KOPT-K1 (cell line): ENCODE results near the gene RTKN.

Experiments used
- H3K27ac ChIP-seq: fragments of 200-600 bp; sonication (generic); 2 replicates; pipeline ENCODE4 v1.5.1; 2016; ENCODE audit warnings: antibody characterized with exemption, mild to moderate bottlenecking, low read depth, low read length; ENCODE audit not compliant: poor library complexity, severe bottlenecking
- H3K36me3 ChIP-seq: fragments of 200-600 bp; sonication (generic); 2 replicates; pipeline ENCODE4 v1.5.1; 2017; ENCODE audit warnings: antibody characterized with exemption, mild to moderate bottlenecking, low read length, moderate library complexity; ENCODE audit not compliant: insufficient read depth
- H3K9me3 ChIP-seq: fragments of 200-600 bp; sonication (generic); 2 replicates; pipeline ENCODE4 v1.5.1; 2017; ENCODE audit warnings: antibody characterized with exemption, low read length, mild to moderate bottlenecking; ENCODE audit not compliant: insufficient read depth, poor library complexity, severe bottlenecking

The RTKN gene

GRCh38 chr2:74391580-74392448, 49.9 kb downstream of the RTKN start:
- H3K36me3 ChIP-seq = no peaks in the 10 kb centered on the region
- no peaks in the 10 kb centered on the region for H3K9me3 ChIP-seq
- H3K27ac ChIP-seq = peak overlapping the region; percentile 86

DNA sequence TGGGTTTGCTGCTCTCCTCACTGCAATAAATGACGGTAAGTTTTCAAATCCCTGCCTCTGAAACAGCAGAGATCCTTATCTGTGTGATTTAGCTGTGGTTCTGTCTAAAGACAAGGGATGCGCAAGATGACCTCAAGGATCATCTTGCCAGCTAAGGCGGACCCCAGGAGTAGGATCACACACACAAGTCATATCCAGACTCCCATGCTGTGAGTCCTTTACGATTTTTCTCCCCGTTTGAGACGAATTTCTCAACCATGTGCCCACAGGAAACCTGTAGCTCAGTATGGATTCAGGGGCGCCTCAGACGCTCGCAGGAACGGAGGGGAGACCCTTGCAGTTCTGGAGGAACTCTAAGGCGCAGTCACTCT, 50.5 kb downstream of the RTKN start:
- Histone ChIP-seq H3K27ac (peak overlapping the region; percentile 86), H3K9me3 (no peaks in the 10 kb centered on the region), H3K36me3 (peaks cover 3% of the 10 kb centered on the region; the same call in 1 of the 2 replicates)

GRCh38 chr2:74390606-74391005, 51.1 kb downstream of the RTKN start:
- H3K36me3 ChIP-seq = peaks cover 6% of the 10 kb centered on the region; the same call in 1 of the 2 replicates
- H3K27ac ChIP-seq = no peak overlapping the region
- no peaks in the 10 kb centered on the region for H3K9me3 ChIP-seq

DNA sequence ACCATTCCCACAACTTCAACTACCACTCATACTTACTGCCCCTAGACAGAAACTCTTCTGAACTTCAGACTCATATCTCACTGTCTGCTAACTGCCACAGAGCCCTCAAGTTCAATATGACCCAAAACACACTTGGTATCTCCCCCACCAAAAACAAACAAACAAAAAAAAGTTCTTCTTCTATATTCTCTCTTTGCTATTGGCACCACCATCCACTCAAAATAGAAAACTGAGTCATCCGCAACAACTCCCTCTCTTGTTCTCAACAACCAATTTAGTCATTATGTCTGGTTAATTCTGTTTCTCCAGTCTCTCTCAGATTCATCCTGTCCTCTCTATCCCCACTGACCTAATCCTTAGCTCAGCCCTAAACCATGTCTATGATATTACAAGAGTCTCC, 54.4 kb downstream of the RTKN start:
- H3K36me3 ChIP-seq = peaks cover 29% of the 10 kb centered on the region
- H3K27ac ChIP-seq = no peak overlapping the region
- no peaks in the 10 kb centered on the region for H3K9me3 ChIP-seq

- no peaks in the 10 kb centered on the region for H3K9me3 ChIP-seq
- peaks cover 29% of the 10 kb centered on the region for H3K36me3 ChIP-seq
- H3K27ac ChIP-seq = no peak overlapping the region
These were observed 56.3 kb downstream of the RTKN start for GRCh38 chr2:74385396-74385795.

- no peak overlapping the region for H3K27ac ChIP-seq
- peaks cover 29% of the 10 kb centered on the region for H3K36me3 ChIP-seq
- no peaks in the 10 kb centered on the region for H3K9me3 ChIP-seq
These were observed 57.7 kb downstream of the RTKN start for GRCh38 chr2:74384051-74384450.

DNA sequence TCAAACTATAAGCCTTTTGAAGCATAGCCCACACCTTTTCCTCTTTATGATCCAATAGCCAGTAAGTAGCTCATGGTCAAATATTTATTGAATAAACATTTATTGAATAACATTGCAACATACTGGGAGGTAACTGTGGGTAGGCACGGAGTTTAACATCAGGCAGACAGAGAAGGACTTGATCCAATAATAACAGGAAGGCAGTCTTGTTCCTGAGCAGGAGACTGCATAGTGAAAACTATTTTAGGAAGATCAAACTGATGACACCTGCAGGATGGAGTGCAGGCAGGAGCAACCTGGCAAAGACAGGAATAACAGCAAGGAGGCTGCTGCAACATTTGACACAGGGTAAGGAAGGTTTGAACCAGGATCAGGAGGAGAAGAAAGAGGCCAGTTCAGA, 58.5 kb downstream of the RTKN start:
- H3K36me3 ChIP-seq = peaks cover 29% of the 10 kb centered on the region

DNA sequence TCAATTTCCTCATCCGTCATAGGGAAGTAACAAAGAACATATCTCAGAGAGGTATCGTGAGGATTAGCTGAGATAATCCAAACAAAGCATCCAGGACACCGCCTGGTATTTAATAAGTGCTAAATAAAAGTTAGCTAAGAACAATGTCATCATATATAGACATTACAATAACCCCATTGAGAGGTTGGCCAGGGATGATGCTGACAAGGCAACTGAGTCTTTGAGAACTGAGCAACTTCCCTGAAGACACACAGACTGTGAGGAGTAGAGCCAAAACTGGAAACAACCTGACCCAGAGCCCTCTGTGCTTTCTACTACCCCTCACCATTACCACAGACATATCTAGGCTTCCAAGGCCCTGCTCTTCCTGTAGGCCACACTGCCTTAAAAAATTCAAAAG, 60.0 kb downstream of the RTKN start:
- Histone ChIP-seq H3K27ac (no peak overlapping the region), H3K9me3 (no peaks in the 10 kb centered on the region), H3K36me3 (peaks cover 42% of the 10 kb centered on the region)

More for the DNA sequence above, 58.5 kb downstream of the RTKN start:
- Histone ChIP-seq H3K9me3 (no peaks in the 10 kb centered on the region), H3K27ac (no peak overlapping the region)

- Histone ChIP-seq H3K27ac (no peak within 1 kb of the TSS), H3K9me3 (no peaks in the 10 kb centered on the region), H3K36me3 (peaks cover 42% of the 10 kb centered on the region)
These were observed 61.6 kb downstream of the RTKN start, which contains the start of gene DCTN1 for GRCh38 chr2:74379851-74380789. Gene DCTN1 (minus strand): TSS chr2:74380311. CDS start chr2:74380037, 274 bp downstream.

GRCh38 chr2:74378007-74378406, 63.7 kb downstream of the RTKN start:
- Histone ChIP-seq H3K36me3 (peaks cover 24% of the 10 kb centered on the region), H3K9me3 (no peaks in the 10 kb centered on the region), H3K27ac (no peak overlapping the region)

DNA sequence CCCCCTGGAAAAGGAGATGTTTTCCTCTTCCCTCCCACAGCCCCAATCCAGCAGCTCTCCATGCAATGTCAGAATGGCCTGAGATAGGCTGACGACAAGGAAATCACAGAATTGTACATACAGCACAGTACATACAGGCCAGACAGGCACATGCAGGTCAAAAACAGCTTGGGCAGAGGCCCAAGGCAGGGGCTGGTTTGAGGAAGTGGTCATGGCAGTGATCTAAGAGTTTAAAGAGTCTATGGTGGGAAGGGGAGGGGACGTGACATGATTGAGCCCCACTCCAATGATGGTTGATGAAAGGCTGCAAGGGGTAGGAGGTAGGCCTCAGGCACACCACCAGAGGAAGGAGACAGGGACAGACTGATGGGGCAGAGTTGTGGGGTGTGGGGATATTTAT, 65.9 kb downstream of the RTKN start:
- H3K36me3 ChIP-seq = peaks cover 44% of the 10 kb centered on the region
- H3K27ac ChIP-seq = no peak overlapping the region

More for the DNA sequence above, 65.9 kb downstream of the RTKN start:
- no peaks in the 10 kb centered on the region for H3K9me3 ChIP-seq
